Heart left ventricle (tissue), 16 donors: ENCODE results near the gene CDH20. TPM values are rescaled to one million over a fixed set of nuclear protein-coding genes. Genes with fewer than 3 reads are reported as not detected.
"Not testable (repeated sequence)": the region's sequence is repeated elsewhere in the genome, so short reads cannot be mapped to it uniquely, and the experiment has no call there.

ENCODE experiments used
- ATAC-seq, 4 donors: fragments of 200-7000 bp; cut with Tn5 transposase; one replicate each; pipeline ENCODE4 v1.9.1; 2020 to 2022; ENCODE audit warnings: moderate library complexity in 4 of 4, mild to moderate bottlenecking in 3 of 4, moderate number of reproducible peaks in 1 of 4
- DNase-seq, 5 donors: peaks; one replicate each; pipeline ENCODE4 v3.0.0-alpha.2; 2020
- H3K27ac ChIP-seq, 12 donors: fragments of 200-600 bp; sonication (generic) in 4 of 12; one replicate each; pipeline versions ENCODE4 v1.5.0 to v1.8.0; 2016 to 2022; ENCODE audit warnings: mild to moderate bottlenecking in 2 of 12
- H3K27me3 ChIP-seq, 9 donors: fragments of 200-600 bp; sonication (generic) in 2 of 9; one replicate each; pipeline versions ENCODE4 v1.5.1 to v1.8.0; 2016 to 2022; ENCODE audit warnings: mild to moderate bottlenecking in 3 of 9
- H3K36me3 ChIP-seq, 9 donors: fragments of 200-600 bp; sonication (generic) in 2 of 9; one replicate each; pipeline versions ENCODE4 v1.5.0 to v1.8.0; 2018 to 2022; ENCODE audit warnings: mild to moderate bottlenecking in 2 of 9
- H3K4me1 ChIP-seq, 12 donors: fragments of 200-600 bp; sonication (generic) in 4 of 12; one replicate each; pipeline versions ENCODE4 v1.5.0 to v1.8.0; 2016 to 2022; ENCODE audit warnings: mild to moderate bottlenecking in 3 of 12
- H3K4me3 ChIP-seq, 12 donors: fragments of 200-600 bp; sonication (generic) in 4 of 12; one replicate each; pipeline versions ENCODE4 v1.5.0 to v1.8.0; 2017 to 2022; ENCODE audit warnings: mild to moderate bottlenecking in 9 of 12, moderate library complexity in 4 of 12
- H3K9me3 ChIP-seq, 12 donors: fragments of 200-600 bp; sonication (generic) in 4 of 12; one replicate each; pipeline versions ENCODE4 v1.5.0 to v1.8.0; 2016 to 2022; ENCODE audit warnings: mild to moderate bottlenecking in 1 of 12
- CTCF ChIP-seq, 12 donors: fragments of 200-600 bp; sonication (generic) in 4 of 12; IDR thresholded peaks; one replicate each; pipeline versions ENCODE4 v1.5.0 to v1.8.0; 2018 to 2022; ENCODE audit warnings: antibody characterized with exemption in 12 of 12, mild to moderate bottlenecking in 5 of 12
- POLR2A ChIP-seq, 2 donors: fragments of 450-650 bp; IDR thresholded peaks; one replicate each; pipeline ENCODE4 v1.6.1; 2017; ENCODE audit warnings: antibody characterized with exemption in 2 of 2, mild to moderate bottlenecking in 2 of 2, moderate library complexity in 2 of 2
- WGBS, 4 donors: extraction: QIAGEN DNeasy Blood & Tissue Kit in 2 of 4; methylation state at CpG; one replicate each; pipeline versions ENCODE4 v1.1.5 to v1.1.7; 2013 to 2018; 5-methylcytosine and 5-hydroxymethylcytosine counted together
- intact Hi-C, 10 donors: fragments of 100-400 bp; cut with DNase I; formaldehyde crosslinking; loops; one replicate each; pipeline versions ENCODE4 v1.11.1 to v1.14.2; 2022
- polyA plus RNA-seq, 2 donors: library from polyadenylated mRNA; stranded (reverse); fragments of 200-250 nt; gene quantifications; one replicate each; pipeline ENCODE4 v1.2.3, GENCODE V29; 2013
- total RNA-seq, 9 donors: library from RNA; depleted of rRNA in 2 of 9; stranded (reverse); fragments of >200 nt in 2 of 9; fragmentation: NEBNext Ultra II Directional in 3 of 9; extraction: Animal tissue kit (Norgen Biotek cat#: 25700) in 3 of 9; gene quantifications; one replicate each; pipeline versions ENCODE4 v1.1.0 to v1.2.4, GENCODE V29; 2016 to 2023
- donor health status: ischemic (EF 13 %, LVEDD 7.1; RV severe dilation, severe dysfunction).
- donor health status: healthy with polysubstance abuse.
- donor health status: DM: no; HTN: yes; CAD: no.
- donor health status: DM: no; HTN: no; CAD: no.
- donor health status: ischemic (EF 25% LVEDD 6.9; RV normal size, moderate dysfunction).
- donor health status: ischemic (EF 25% LVEDD 5.7; RV mildly dilated, moderate dysfunction).
- donor health status: healthy.
- donor health status: DM: yes; HTN: yes; CAD: no.
- donor health status: ischemic (EF 35%, LVEDD 5.7; RV mildly dilated, moderate dysfunction).
- donor health status: nonischemic (EF 11% LVEDD 7.7; RV severe dilation, severe dysfunction).
- donor health status: DM: yes; HTN: yes; CAD: no.
- donor health status: PGD.
- donor health status: ischemic (EF 29% LVEDD 5.4; RV normal size, mild dysfunction).
- donor health status: nonischemic (EF 23%, LVEDD 6.1; RV moderate dilation, normal function).

CDH20 gene
- total and polyA plus RNA-seq, 11 donors = 0.03 to 0.20 (median 0.15) TPM; not detected in 8

GRCh38 chr18:61368001-61368400, 34.8 kb downstream of the CDH20 start:
- intact Hi-C loops = loop anchor here in 1 of 10 donors (10.0 kb wide), 1 partner anchor 63 kb away; no protein-coding TSS in a partner anchor

GRCh38 chr18:61369671-61370070, 36.4 kb downstream of the CDH20 start:
- H3K9me3 ChIP-seq, H3K4me1 ChIP-seq: not testable (repeated sequence)
- intact Hi-C loops = loop anchor here in 1 of 10 donors (10.0 kb wide), 1 partner anchor 65 kb away; no protein-coding TSS in a partner anchor

More at GRCh38 chr18:61368001-61368400, 34.8 kb downstream of the CDH20 start:
- Histone ChIP-seq H3K4me3 (no peak overlapping the region), H3K9me3 (no peaks in the 10 kb centered on the region), H3K36me3 (no peaks in the 10 kb centered on the region), H3K4me1 (no peaks in the 10 kb centered on the region), H3K27me3 (no peaks in the 10 kb centered on the region), H3K27ac (no peak overlapping the region)
- WGBS, 4 donors = 76 to 86% (median 83%) methylated on average over 2 of the region's 2 CpGs
- TF ChIP-seq CTCF (IDR thresholded peaks at IDR 0.05) = no peak
- ATAC-seq (no peak), DNase-seq (no peak)

GRCh38 chr18:61371111-61371510, 37.9 kb downstream of the CDH20 start:
- Histone ChIP-seq H3K36me3 (no peaks in the 10 kb centered on the region), H3K27ac (no peak overlapping the region), H3K9me3 (no peaks in the 10 kb centered on the region), H3K4me3 (no peak overlapping the region), H3K4me1 (no peaks in the 10 kb centered on the region), H3K27me3 (no peaks in the 10 kb centered on the region)
- DNase-seq (no peak), ATAC-seq (no peak)
- 92 to 98% (median 96%) methylated on average over 2 of the region's 2 CpGs for WGBS, 4 donors
- intact Hi-C loops = no loop called here
- TF ChIP-seq POLR2A (IDR thresholded peaks at IDR 0.05) (no peak), CTCF (IDR thresholded peaks at IDR 0.05) (no peak)

More at GRCh38 chr18:61369671-61370070, 36.4 kb downstream of the CDH20 start:
- not testable (repeated sequence) for H3K4me3 ChIP-seq, DNase-seq, H3K36me3 ChIP-seq, H3K27ac ChIP-seq, H3K27me3 ChIP-seq, ATAC-seq
- 40 to 51% (median 44%) methylated on average over 4 of the region's 4 CpGs for WGBS, 4 donors

GRCh38 chr18:61379827-61380226, 46.6 kb downstream of the CDH20 start:
- Histone ChIP-seq H3K36me3 (no peaks in the 10 kb centered on the region), H3K27me3 (no peaks in the 10 kb centered on the region), H3K27ac (no peak overlapping the region), H3K4me1 (no peaks in the 10 kb centered on the region), H3K4me3 (no peak overlapping the region), H3K9me3 (no peaks in the 10 kb centered on the region)
- no peak for TF ChIP-seq POLR2A (IDR thresholded peaks at IDR 0.05)
- TF ChIP-seq CTCF (IDR thresholded peaks at IDR 0.05) = no peak
- DNase-seq = no peak
- intact Hi-C loops = no loop called here
- ATAC-seq = no peak
- WGBS, 4 donors = 30 to 35% (median 31%) methylated on average over 4 of the region's 4 CpGs

GRCh38 chr18:61388010-61388409, 54.8 kb downstream of the CDH20 start:
- no peaks in the 10 kb centered on the region for H3K27me3 ChIP-seq
- no peak overlapping the region for H3K4me3 ChIP-seq
- H3K4me1 ChIP-seq = no peaks in the 10 kb centered on the region
- ATAC-seq (no peak), DNase-seq (no peak)
- intact Hi-C loops = no loop called here
- TF ChIP-seq CTCF (IDR thresholded peaks at IDR 0.05) (no peak), POLR2A (IDR thresholded peaks at IDR 0.05) (no peak)
- no peak overlapping the region for H3K27ac ChIP-seq
- peaks cover 0 to 4% (median 0%) of the 10 kb centered on the region in 12 donors for H3K9me3 ChIP-seq
- WGBS, 4 donors = 70 to 76% (median 73%) methylated on average over 2 of the region's 2 CpGs
- no peaks in the 10 kb centered on the region for H3K36me3 ChIP-seq
